ENCODE results near the gene GTF2F1. TPM values are rescaled to one million over a fixed set of nuclear protein-coding genes. Genes with fewer than 3 reads are reported as not detected.

The GTF2F1 gene
- total and polyA plus RNA-seq, 2 experiments from 2014 or later, result 41.2 to 43.3 TPM

- in situ Hi-C loops (cut with MboI), result no loop called here
- Histone ChIP-seq H3K9me3 (ENCODE audit: low read depth) (no peaks in the 10 kb centered on the region), H3K27ac (no peak overlapping the region), H3K9ac (no peak overlapping the region), H3K9me2 (ENCODE audit: insufficient read depth) (no peaks in the 10 kb centered on the region), H3K79me2 (ENCODE audit: insufficient read depth) (peaks cover under 1% of the 10 kb centered on the region; the same call in 1 of the 2 replicates), H3K27me3 (replicated peaks; ENCODE audit: insufficient read depth) (no peaks in the 10 kb centered on the region), H3K4me1 (ENCODE audit: insufficient read depth) (no peaks in the 10 kb centered on the region), H3K4me3 (no peak overlapping the region), H3K36me3 (ENCODE audit: low read depth) (peaks cover 4% of the 10 kb centered on the region), H4K20me1 (ENCODE audit: insufficient read depth) (no peaks in the 10 kb centered on the region), H2AFZ (no peak overlapping the region), H3F3A (ENCODE audit: insufficient read depth) (peaks cover 5% of the 10 kb centered on the region; the same call in 1 of the 2 replicates), H3K4me2 (ENCODE audit: unreplicated experiment) (no peak overlapping the region)
- no peak for TF ChIP-seq EZH2phosphoT487 (IDR thresholded peaks at IDR 0.05; ENCODE audit: insufficient read depth, low read depth)
- no peak for TF ChIP-seq EZH2 (IDR thresholded peaks at IDR 0.05; ENCODE audit: insufficient read depth, poor library complexity, severe bottlenecking)
- DNase-seq, result no peak
- WGBS, 2 experiments (ENCODE audit: low coverage in 1 of 2, low lambda C conversion rate in 2 of 2, missing lambda C conversion rate in 2 of 2), result 61 to 75% methylated on average over 11 to 12 of the region's 12 CpGs
Observed at GRCh38 chr19:6412061-6412446, 19.1 kb upstream of the GTF2F1 start.

DNA sequence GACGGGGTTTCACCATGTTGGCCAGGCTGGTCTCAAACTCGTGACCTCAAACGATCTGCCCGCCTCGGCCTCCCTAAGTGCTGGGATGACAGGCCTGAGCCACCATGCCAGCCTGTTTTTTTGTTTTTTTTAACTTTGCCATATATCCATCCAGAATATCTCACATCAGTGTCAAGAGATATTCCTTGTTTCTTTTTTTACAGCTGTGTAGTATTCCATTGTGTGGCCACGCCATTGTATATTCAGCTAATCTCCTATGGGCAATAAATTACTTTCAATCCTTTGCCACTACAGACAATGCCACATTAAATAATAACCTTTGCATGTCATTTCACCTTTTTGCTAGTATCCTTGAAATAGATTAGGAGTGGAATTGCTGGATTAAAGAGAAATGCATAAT is 16.4 kb upstream of the GTF2F1 start:
- H3K9me2 ChIP-seq (ENCODE audit: insufficient read depth), result no peaks in the 10 kb centered on the region
- TF ChIP-seq EZH2 (IDR thresholded peaks at IDR 0.05; ENCODE audit: insufficient read depth, poor library complexity, severe bottlenecking) (no peak), EZH2phosphoT487 (IDR thresholded peaks at IDR 0.05; ENCODE audit: insufficient read depth, low read depth) (no peak)
- no peak for DNase-seq
- in situ Hi-C loops (cut with MboI), result no loop called here
- H3K9ac ChIP-seq, result no peak overlapping the region
- H2AFZ ChIP-seq, result no peak overlapping the region
- no peak overlapping the region for H3K4me2 ChIP-seq (ENCODE audit: unreplicated experiment)
- no peaks in the 10 kb centered on the region for H3K27me3 ChIP-seq (replicated peaks; ENCODE audit: insufficient read depth)
- no peaks in the 10 kb centered on the region for H3K79me2 ChIP-seq (ENCODE audit: insufficient read depth)
- H3F3A ChIP-seq (ENCODE audit: insufficient read depth), result peaks cover 5% of the 10 kb centered on the region; the same call in 1 of the 2 replicates
- no peak overlapping the region for H3K4me3 ChIP-seq
- 88% methylated on average over 6 of the region's 6 CpGs for WGBS, 2 experiments (ENCODE audit: low coverage in 1 of 2, low lambda C conversion rate in 2 of 2, missing lambda C conversion rate in 2 of 2)
- H3K9me3 ChIP-seq (ENCODE audit: low read depth), result no peaks in the 10 kb centered on the region
- no peaks in the 10 kb centered on the region for H4K20me1 ChIP-seq (ENCODE audit: insufficient read depth)
- no peaks in the 10 kb centered on the region for H3K4me1 ChIP-seq (ENCODE audit: insufficient read depth)
- H3K27ac ChIP-seq, result no peak overlapping the region
- peaks cover 4% of the 10 kb centered on the region for H3K36me3 ChIP-seq (ENCODE audit: low read depth)

GRCh38 chr19:6406401-6406800 is 13.4 kb upstream of the GTF2F1 start:
- WGBS, 2 experiments (ENCODE audit: low coverage in 1 of 2, low lambda C conversion rate in 2 of 2, missing lambda C conversion rate in 2 of 2), result 77% methylated on average over 5 of the region's 5 CpGs
- no peak overlapping the region for H3K4me2 ChIP-seq (ENCODE audit: unreplicated experiment)
- peaks cover 5% of the 10 kb centered on the region; the same call in 1 of the 2 replicates for H3F3A ChIP-seq (ENCODE audit: insufficient read depth)
- H3K9me3 ChIP-seq (ENCODE audit: low read depth), result no peaks in the 10 kb centered on the region
- no peak overlapping the region for H3K4me3 ChIP-seq
- H3K4me1 ChIP-seq (ENCODE audit: insufficient read depth), result no peaks in the 10 kb centered on the region
- H3K36me3 ChIP-seq (ENCODE audit: low read depth), result no peaks in the 10 kb centered on the region
- no peaks in the 10 kb centered on the region for H4K20me1 ChIP-seq (ENCODE audit: insufficient read depth)
- no peaks in the 10 kb centered on the region for H3K9me2 ChIP-seq (ENCODE audit: insufficient read depth)
- no peak overlapping the region for H2AFZ ChIP-seq
- no peak for DNase-seq
- H3K9ac ChIP-seq, result no peak overlapping the region
- TF ChIP-seq EZH2 (IDR thresholded peaks at IDR 0.05; ENCODE audit: insufficient read depth, poor library complexity, severe bottlenecking) (no peak), EZH2phosphoT487 (IDR thresholded peaks at IDR 0.05; ENCODE audit: insufficient read depth, low read depth) (no peak)
- H3K27ac ChIP-seq, result no peak overlapping the region
- H3K27me3 ChIP-seq (replicated peaks; ENCODE audit: insufficient read depth), result no peaks in the 10 kb centered on the region
- no peaks in the 10 kb centered on the region for H3K79me2 ChIP-seq (ENCODE audit: insufficient read depth)
- in situ Hi-C loops (cut with MboI), result no loop called here

DNA sequence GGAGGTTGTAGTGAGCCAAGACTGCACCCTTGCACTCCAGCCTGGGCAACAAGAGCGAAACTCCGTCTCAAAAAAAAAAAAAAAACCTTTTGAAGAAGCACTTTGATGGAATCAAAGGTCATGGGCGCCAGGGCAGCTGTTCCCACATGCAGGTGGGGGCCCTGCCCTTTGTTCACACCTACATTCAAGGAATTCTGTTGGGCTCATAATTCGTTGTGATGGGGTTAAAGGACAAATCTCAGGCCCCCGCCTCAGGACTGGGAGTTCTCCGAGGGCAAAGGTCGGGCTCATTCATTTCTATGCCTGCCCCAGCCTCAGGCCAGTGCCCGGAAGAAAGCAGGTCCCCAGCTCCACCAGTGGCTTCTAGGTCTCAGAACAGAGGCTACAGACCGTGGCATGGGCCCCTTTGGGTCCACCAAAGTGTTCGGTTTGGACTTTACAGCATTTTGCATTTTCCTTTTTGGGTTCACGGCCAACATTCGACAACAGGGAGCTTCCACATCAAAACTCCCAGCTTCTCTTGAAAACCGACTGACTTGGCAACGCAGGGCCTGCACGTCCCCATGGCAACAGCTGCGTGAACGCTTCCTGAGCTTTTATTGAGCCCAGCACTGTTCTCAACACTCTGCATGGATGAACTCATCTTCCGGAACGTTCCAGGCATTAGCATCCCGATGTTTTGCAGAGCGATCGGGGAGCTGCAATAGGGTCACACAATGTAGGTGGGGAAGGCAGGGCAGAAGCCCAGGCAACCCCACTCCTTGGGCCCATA is 10.1 kb upstream of the GTF2F1 start:
- in situ Hi-C loops (cut with MboI), result no loop called here
- Histone ChIP-seq H3K4me1 (ENCODE audit: insufficient read depth) (no peaks in the 10 kb centered on the region), H3F3A (ENCODE audit: insufficient read depth) (no peaks in the 10 kb centered on the region), H3K27ac (no peak overlapping the region), H2AFZ (peak overlapping the region; percentile 39), H3K36me3 (ENCODE audit: low read depth) (no peaks in the 10 kb centered on the region), H3K79me2 (ENCODE audit: insufficient read depth) (no peaks in the 10 kb centered on the region), H3K9ac (no peak overlapping the region), H3K9me3 (ENCODE audit: low read depth) (no peaks in the 10 kb centered on the region), H3K4me2 (ENCODE audit: unreplicated experiment) (no peak overlapping the region), H4K20me1 (ENCODE audit: insufficient read depth) (no peaks in the 10 kb centered on the region), H3K27me3 (replicated peaks; ENCODE audit: insufficient read depth) (no peaks in the 10 kb centered on the region), H3K4me3 (no peak overlapping the region), H3K9me2 (ENCODE audit: insufficient read depth) (no peaks in the 10 kb centered on the region)
- peak; percentile 69 for DNase-seq
- WGBS, 2 experiments (ENCODE audit: low coverage in 1 of 2, low lambda C conversion rate in 2 of 2, missing lambda C conversion rate in 2 of 2), result 30 to 34% methylated on average over 21 to 22 of the region's 22 CpGs
- no peak for TF ChIP-seq EZH2 (IDR thresholded peaks at IDR 0.05; ENCODE audit: insufficient read depth, poor library complexity, severe bottlenecking)
- no peak for TF ChIP-seq EZH2phosphoT487 (IDR thresholded peaks at IDR 0.05; ENCODE audit: insufficient read depth, low read depth)

Measured in GM23248 (cell line).